Nephron progenitor cell (in vitro differentiated cells): Measurements from ENCODE around the gene NCOA6.

Experiments used
- DNase-seq: peaks from one replicate; pipeline ENCODE4 v3.0.0; 2021
- H3K27ac Mint-ChIP-seq: 2 replicates; pipeline ENCODE4 v1.8.0; 2021; ENCODE audit warnings: mild to moderate bottlenecking, moderate library complexity, mixed read lengths
- H3K27me3 Mint-ChIP-seq: 2 replicates; pipeline ENCODE4 v1.8.0; 2021; ENCODE audit warnings: mild to moderate bottlenecking, low read depth, mixed read lengths; ENCODE audit not compliant: poor library complexity
- H3K36me3 Mint-ChIP-seq: 2 replicates; pipeline ENCODE4 v1.8.0; 2021; ENCODE audit warnings: low read depth, mixed read lengths
- H3K4me1 Mint-ChIP-seq: 2 replicates; pipeline ENCODE4 v1.8.0; 2021; ENCODE audit warnings: mixed read lengths
- H3K4me3 Mint-ChIP-seq: 2 replicates; pipeline ENCODE4 v1.8.0; 2021; ENCODE audit warnings: mild to moderate bottlenecking, moderate library complexity, mixed read lengths
- H3K9me3 Mint-ChIP-seq: 2 replicates; pipeline ENCODE4 v1.8.0; 2021; ENCODE audit warnings: mild to moderate bottlenecking, moderate library complexity, mixed read lengths
- TF ChIP-seq, protein P1 (sequence below): fragments of 200-600 bp; sonication (generic); IDR thresholded peaks from 2 replicates; pipeline ENCODE4 v1.5.0; 2021; ENCODE audit warnings: antibody characterized with exemption

The NCOA6 gene

GRCh38 chr20:34798328-34798727 is 27.1 kb downstream of the NCOA6 start:
- Mint-ChIP-seq H3K27ac (no peak overlapping the region), H3K9me3 (peaks cover 37% of the 10 kb centered on the region), H3K27me3 (peaks cover 3% of the 10 kb centered on the region), H3K4me3 (no peak overlapping the region), H3K4me1 (no peaks in the 10 kb centered on the region), H3K36me3 (peaks cover 50% of the 10 kb centered on the region)
- TF ChIP-seq, protein P1, sequence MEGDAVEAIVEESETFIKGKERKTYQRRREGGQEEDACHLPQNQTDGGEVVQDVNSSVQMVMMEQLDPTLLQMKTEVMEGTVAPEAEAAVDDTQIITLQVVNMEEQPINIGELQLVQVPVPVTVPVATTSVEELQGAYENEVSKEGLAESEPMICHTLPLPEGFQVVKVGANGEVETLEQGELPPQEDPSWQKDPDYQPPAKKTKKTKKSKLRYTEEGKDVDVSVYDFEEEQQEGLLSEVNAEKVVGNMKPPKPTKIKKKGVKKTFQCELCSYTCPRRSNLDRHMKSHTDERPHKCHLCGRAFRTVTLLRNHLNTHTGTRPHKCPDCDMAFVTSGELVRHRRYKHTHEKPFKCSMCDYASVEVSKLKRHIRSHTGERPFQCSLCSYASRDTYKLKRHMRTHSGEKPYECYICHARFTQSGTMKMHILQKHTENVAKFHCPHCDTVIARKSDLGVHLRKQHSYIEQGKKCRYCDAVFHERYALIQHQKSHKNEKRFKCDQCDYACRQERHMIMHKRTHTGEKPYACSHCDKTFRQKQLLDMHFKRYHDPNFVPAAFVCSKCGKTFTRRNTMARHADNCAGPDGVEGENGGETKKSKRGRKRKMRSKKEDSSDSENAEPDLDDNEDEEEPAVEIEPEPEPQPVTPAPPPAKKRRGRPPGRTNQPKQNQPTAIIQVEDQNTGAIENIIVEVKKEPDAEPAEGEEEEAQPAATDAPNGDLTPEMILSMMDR = no peak
- DNase-seq = no peak

DNA sequence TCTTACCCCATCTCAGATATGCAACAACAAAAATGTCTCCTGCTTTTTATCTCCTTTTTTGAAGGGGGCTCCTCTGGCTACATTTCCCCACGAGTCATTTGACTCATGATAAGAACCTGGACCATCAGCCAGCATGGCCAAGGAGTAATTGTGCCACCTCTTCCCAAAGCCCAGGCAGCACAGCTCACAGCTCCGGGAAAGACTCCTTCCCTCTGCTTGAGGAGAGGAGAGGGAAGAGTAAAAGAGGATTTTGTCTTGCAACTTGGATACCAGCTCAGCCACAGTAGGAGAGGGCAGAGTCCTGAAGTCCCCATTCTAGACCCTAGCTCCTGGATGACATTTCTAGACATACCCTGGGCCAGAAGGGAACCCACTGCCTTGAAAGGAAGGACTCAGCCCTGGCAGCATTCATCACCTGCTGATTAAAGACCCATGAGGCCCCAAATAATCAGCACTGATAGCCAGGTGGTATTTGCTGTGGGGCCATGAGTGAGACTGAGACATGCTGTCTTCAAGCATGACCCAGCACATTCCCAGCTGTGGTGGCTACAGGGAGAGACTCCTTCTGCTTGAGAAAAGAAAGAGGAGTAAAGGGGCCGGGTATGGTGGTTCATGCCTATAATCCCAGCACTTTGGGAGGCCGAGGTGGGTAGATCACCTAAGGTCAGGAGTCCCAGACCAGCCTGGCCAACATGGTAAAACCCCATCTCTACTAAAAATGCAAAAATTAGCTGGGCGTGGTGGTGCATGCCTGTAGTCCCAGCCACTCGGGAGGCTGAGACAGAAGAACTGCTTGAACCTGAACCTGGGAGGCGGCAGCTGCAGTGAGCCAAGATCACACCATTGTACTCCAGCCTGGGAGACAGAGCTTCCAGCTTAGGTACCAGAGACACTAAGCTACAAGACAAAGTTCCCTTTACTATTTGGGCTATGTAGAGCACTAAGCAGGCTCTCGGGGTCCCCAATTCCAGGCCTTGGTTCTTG is 28.1 kb downstream of the NCOA6 start:
- Mint-ChIP-seq H3K4me3 (no peak overlapping the region), H3K27ac (no peak overlapping the region), H3K36me3 (peaks cover 45% of the 10 kb centered on the region), H3K9me3 (peaks cover 37% of the 10 kb centered on the region), H3K4me1 (peaks cover 2% of the 10 kb centered on the region), H3K27me3 (peaks cover 3% of the 10 kb centered on the region)
- TF ChIP-seq, protein P1 = no peak
- DNase-seq = no peak

- DNase-seq = no peak
- H3K9me3 Mint-ChIP-seq = peaks cover 8% of the 10 kb centered on the region
- peaks cover 3% of the 10 kb centered on the region for H3K27me3 Mint-ChIP-seq
- H3K4me1 Mint-ChIP-seq = peaks cover 17% of the 10 kb centered on the region
- H3K27ac Mint-ChIP-seq = no peak overlapping the region
- TF ChIP-seq, protein P1 = no peak
- no peak overlapping the region for H3K4me3 Mint-ChIP-seq
- peaks cover 23% of the 10 kb centered on the region for H3K36me3 Mint-ChIP-seq
Observed at GRCh38 chr20:34794006-34794585, 31.4 kb downstream of the NCOA6 start.

DNA sequence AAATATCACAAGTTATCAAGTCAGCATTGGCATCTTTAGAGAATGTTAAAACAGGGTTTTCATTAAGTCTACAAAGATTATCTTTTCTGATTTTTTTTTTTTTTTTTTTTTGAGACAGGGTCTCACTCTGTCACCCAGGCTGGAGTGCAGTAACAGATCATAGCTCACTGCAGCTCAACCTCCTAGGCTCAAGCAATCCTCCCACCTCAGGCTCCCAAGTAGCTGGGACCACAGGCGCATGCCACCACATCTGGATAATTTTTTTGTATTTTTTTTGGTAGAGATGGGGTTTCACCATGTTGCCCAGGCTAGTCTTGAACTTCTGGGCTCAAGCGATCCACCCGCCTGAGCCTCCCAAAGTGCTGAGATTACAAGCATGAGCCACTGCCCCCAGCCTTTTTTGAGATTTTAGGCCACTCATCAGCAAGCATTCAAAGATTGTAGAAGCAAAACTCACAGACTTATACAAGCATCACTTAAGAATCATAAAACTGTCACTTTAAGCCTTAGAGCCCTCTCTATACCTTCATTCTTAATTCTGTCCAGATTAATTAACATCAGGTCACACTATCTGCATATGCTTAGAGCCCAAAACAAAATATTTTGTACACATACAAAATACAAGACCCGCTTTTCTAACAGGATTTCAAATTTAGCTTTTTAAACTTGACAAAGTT is 32.6 kb downstream of the NCOA6 start:
- H3K36me3 Mint-ChIP-seq = peaks cover 10% of the 10 kb centered on the region
- H3K27ac Mint-ChIP-seq = no peak overlapping the region
- H3K27me3 Mint-ChIP-seq = peaks cover 6% of the 10 kb centered on the region
- H3K9me3 Mint-ChIP-seq = no peaks in the 10 kb centered on the region
- peaks cover 17% of the 10 kb centered on the region for H3K4me1 Mint-ChIP-seq
- TF ChIP-seq, protein P1 = no peak
- no peak overlapping the region for H3K4me3 Mint-ChIP-seq
- DNase-seq = no peak

DNA sequence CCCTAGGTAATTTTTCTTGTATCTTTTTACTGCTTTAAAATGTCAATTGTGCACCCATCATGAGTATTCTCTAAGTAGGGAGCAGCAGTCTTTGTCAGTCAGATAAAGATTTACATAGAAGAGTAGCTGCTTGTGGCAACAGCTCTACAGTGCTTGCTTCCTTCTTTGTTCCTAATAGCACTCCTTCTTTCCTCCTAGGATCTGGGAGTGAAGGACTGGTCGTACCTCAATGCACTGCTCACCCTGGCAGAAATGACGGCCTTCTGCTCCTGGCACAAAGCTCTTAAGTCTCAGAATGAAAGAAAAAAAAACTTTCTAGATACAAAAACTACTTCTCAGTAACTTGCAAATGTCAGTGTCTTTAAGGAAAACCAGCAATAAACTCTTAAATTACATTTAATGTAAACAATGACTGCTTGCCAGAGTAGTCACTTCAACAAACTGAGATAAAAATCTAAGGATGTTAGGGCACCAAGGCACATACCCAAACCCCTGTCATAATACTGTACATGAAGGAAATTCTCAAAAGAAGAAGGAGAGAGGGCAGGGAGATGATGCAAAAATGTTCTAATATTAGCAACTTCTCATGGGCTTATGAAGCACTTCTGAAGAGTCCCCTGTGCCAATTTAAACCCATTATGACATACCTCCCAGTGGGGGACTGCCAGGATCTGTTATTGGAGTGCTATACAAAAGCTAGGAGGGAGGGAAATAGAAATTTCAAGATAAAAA is 34.0 kb downstream of the NCOA6 start:
- no peak overlapping the region for H3K4me3 Mint-ChIP-seq

More for the DNA sequence above, 34.0 kb downstream of the NCOA6 start:
- H3K27me3 Mint-ChIP-seq = peaks cover 3% of the 10 kb centered on the region
- TF ChIP-seq, protein P1 = no peak
- DNase-seq = no peak
- H3K36me3 Mint-ChIP-seq = peaks cover 17% of the 10 kb centered on the region
- H3K4me1 Mint-ChIP-seq = peaks cover 17% of the 10 kb centered on the region
- no peaks in the 10 kb centered on the region for H3K9me3 Mint-ChIP-seq
- peak overlapping the region; percentile 94 for H3K27ac Mint-ChIP-seq
